Pancreas (tissue), 10 donors: ENCODE results near the gene AP5Z1. TPM values are rescaled to one million over a fixed set of nuclear protein-coding genes. Genes with fewer than 3 reads are reported as not detected.

Source experiments
- ATAC-seq, 4 donors: fragments of 200-7000 bp; cut with Tn5 transposase; one replicate each; pipeline versions ENCODE4 v1.8.0 to v1.9.1; 2020; ENCODE audit warnings: mild to moderate bottlenecking in 4 of 4, moderate library complexity in 4 of 4
- DNase-seq, 6 donors: peaks; one replicate each; pipeline ENCODE4 v3.0.0-alpha.2; 2020
- FAIRE-seq: peaks from 2 replicates; lab custom pipeline; 2012; peaks lifted over from hg19 to GRCh38; lab: Jason Lieb, UNC
- H3K27ac ChIP-seq, 4 donors: fragments of 200-600 bp; sonication (generic); 1 replicate in 3 of 4; 2 replicates in 1 of 4; pipeline versions ENCODE4 v1.5.0 to v1.8.0; 2020
- H3K27me3 ChIP-seq, 4 donors: fragments of 200-600 bp; one replicate each; pipeline ENCODE4 v1.8.0; 2021
- H3K36me3 ChIP-seq, 3 donors: fragments of 200-600 bp; sonication (generic) in 1 of 3; one replicate each; pipeline versions ENCODE4 v1.5.0 to v1.8.0; 2020 to 2021
- H3K4me1 ChIP-seq, 3 donors: fragments of 200-600 bp; one replicate each; pipeline ENCODE4 v1.8.0; 2021
- H3K4me3 ChIP-seq, 4 donors: fragments of 200-600 bp; sonication (generic) in 2 of 4; one replicate each; pipeline versions ENCODE4 v1.5.0 to v1.8.0; 2020 to 2021
- H3K9me3 ChIP-seq, 4 donors: fragments of 200-600 bp; one replicate each; pipeline ENCODE4 v1.8.0; 2021
- CTCF ChIP-seq, 4 donors: fragments of 200-600 bp; sonication (generic) in 3 of 4; IDR thresholded peaks; one replicate each; pipeline versions ENCODE4 v1.5.0 to v1.8.0; 2021; ENCODE audit warnings: antibody characterized with exemption in 4 of 4
- WGBS, 2 donors: extraction: QIAGEN DNeasy Blood & Tissue Kit; methylation state at CpG; one replicate each; pipeline ENCODE4 v1.1.7; 2013; 5-methylcytosine and 5-hydroxymethylcytosine counted together
- intact Hi-C, 3 donors: fragments of 100-400 bp; cut with DNase I; formaldehyde crosslinking; loops; one replicate each; pipeline versions ENCODE4 v1.11.1 to v1.14.2; 2022
- polyA plus RNA-seq, 2 donors: library from polyadenylated mRNA; stranded (reverse); fragments of 200-250 nt; gene quantifications; one replicate each; pipeline ENCODE4 v1.2.3, GENCODE V29; 2013
- total RNA-seq, 6 donors: library from RNA; stranded (reverse); fragmentation: NEBNext Ultra II Directional in 4 of 6; extraction: Animal tissue kit (Norgen Biotek cat#: 25700) in 4 of 6; gene quantifications; one replicate each; pipeline versions ENCODE4 v1.2.1 to v1.2.4, GENCODE V29; 2021 to 2023
- donor health status: healthy with polysubstance abuse.
- donor health status: DM: no; HTN: no; CAD: no; lungs with moderate emphysema.
- donor health status: DM: no; HTN: no; CAD: no.
- donor health status: control.
- donor health status: control.
- donor health status: Bipolar disorder and iron deficiency.
- donor health status: DM: yes; HTN: yes; CAD: no.
- donor health status: DM: no; HTN: no; CAD: no.
- donor health status: DM: no; HTN: no; CAD: no.
- donor health status: DM: yes; HTN: yes; CAD: no.

Gene AP5Z1
- total and polyA plus RNA-seq, 8 donors = 12.8 to 81.2 (median 18.3) TPM

- WGBS, 2 donors = 87 to 94% methylated on average over 19 of the region's 19 CpGs
- no peaks in the 10 kb centered on the region for H3K36me3 ChIP-seq
- no peak overlapping the region for H3K4me3 ChIP-seq
- FAIRE-seq = no peak
- TF ChIP-seq CTCF (IDR thresholded peaks at IDR 0.05) = no peak
- intact Hi-C loops = no loop called here
- H3K27me3 ChIP-seq = no peaks in the 10 kb centered on the region
- H3K4me1 ChIP-seq = peaks cover 0 to 2% (median 0%) of the 10 kb centered on the region in 3 donors
- no peaks in the 10 kb centered on the region for H3K9me3 ChIP-seq
- ATAC-seq = no peak
- no peak overlapping the region for H3K27ac ChIP-seq
- DNase-seq = no peak
Observed at GRCh38 chr7:4729266-4729665, 46.2 kb upstream of the AP5Z1 start.

GRCh38 chr7:4730276-4730675 is 45.1 kb upstream of the AP5Z1 start:
- FAIRE-seq = no peak
- Histone ChIP-seq H3K27me3 (no peaks in the 10 kb centered on the region), H3K4me3 (no peak overlapping the region), H3K9me3 (no peaks in the 10 kb centered on the region), H3K4me1 (peaks cover 0 to 2% (median 0%) of the 10 kb centered on the region in 3 donors), H3K27ac (no peak overlapping the region), H3K36me3 (no peaks in the 10 kb centered on the region)
- no peak for DNase-seq
- TF ChIP-seq CTCF (IDR thresholded peaks at IDR 0.05) = no peak
- 91 to 92% methylated on average over 19 of the region's 19 CpGs for WGBS, 2 donors
- ATAC-seq = no peak
- intact Hi-C loops = no loop called here

GRCh38 chr7:4730971-4731370 is 44.5 kb upstream of the AP5Z1 start:
- FAIRE-seq = no peak
- no peak overlapping the region for H3K4me3 ChIP-seq
- H3K27me3 ChIP-seq = no peaks in the 10 kb centered on the region
- intact Hi-C loops = no loop called here
- TF ChIP-seq CTCF (IDR thresholded peaks at IDR 0.05) = no peak
- no peak for DNase-seq
- WGBS, 2 donors = 83 to 85% methylated on average over 10 of the region's 10 CpGs
- ATAC-seq = no peak
- no peaks in the 10 kb centered on the region for H3K9me3 ChIP-seq
- no peaks in the 10 kb centered on the region for H3K36me3 ChIP-seq
- H3K4me1 ChIP-seq = peaks cover 0 to 2% (median 0%) of the 10 kb centered on the region in 3 donors
- no peak overlapping the region for H3K27ac ChIP-seq

- 96 to 99% methylated on average over 16 of the region's 16 CpGs for WGBS, 2 donors
Observed at GRCh38 chr7:4731803-4732202, 43.6 kb upstream of the AP5Z1 start.

More at GRCh38 chr7:4731803-4732202, 43.6 kb upstream of the AP5Z1 start:
- no peak overlapping the region for H3K27ac ChIP-seq
- H3K27me3 ChIP-seq = no peaks in the 10 kb centered on the region
- H3K4me1 ChIP-seq = no peaks in the 10 kb centered on the region
- no peak overlapping the region for H3K4me3 ChIP-seq
- intact Hi-C loops = no loop called here
- FAIRE-seq (no peak), ATAC-seq (no peak), DNase-seq (no peak)
- no peaks in the 10 kb centered on the region for H3K36me3 ChIP-seq
- TF ChIP-seq CTCF (IDR thresholded peaks at IDR 0.05) = no peak
- H3K9me3 ChIP-seq = no peaks in the 10 kb centered on the region
